ENCODE results near the gene NENF.

- TF ChIP-seq, protein P1, sequence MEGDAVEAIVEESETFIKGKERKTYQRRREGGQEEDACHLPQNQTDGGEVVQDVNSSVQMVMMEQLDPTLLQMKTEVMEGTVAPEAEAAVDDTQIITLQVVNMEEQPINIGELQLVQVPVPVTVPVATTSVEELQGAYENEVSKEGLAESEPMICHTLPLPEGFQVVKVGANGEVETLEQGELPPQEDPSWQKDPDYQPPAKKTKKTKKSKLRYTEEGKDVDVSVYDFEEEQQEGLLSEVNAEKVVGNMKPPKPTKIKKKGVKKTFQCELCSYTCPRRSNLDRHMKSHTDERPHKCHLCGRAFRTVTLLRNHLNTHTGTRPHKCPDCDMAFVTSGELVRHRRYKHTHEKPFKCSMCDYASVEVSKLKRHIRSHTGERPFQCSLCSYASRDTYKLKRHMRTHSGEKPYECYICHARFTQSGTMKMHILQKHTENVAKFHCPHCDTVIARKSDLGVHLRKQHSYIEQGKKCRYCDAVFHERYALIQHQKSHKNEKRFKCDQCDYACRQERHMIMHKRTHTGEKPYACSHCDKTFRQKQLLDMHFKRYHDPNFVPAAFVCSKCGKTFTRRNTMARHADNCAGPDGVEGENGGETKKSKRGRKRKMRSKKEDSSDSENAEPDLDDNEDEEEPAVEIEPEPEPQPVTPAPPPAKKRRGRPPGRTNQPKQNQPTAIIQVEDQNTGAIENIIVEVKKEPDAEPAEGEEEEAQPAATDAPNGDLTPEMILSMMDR (conservative IDR thresholded peaks at IDR 0.05): no peak
- no peak for TF ChIP-seq EZH2 (IDR thresholded peaks at IDR 0.05; ENCODE audit: low read depth)
These were observed 17.4 kb upstream of the NENF start for GRCh38 chr1:212415107-212415841.
